ENCODE data around the gene SPR. TPM values are rescaled to one million over a fixed set of nuclear protein-coding genes. Genes with fewer than 3 reads are reported as not detected.

SPR gene
- total RNA-seq, 1 donor from 2014 or later, result 31.6 TPM

DNA sequence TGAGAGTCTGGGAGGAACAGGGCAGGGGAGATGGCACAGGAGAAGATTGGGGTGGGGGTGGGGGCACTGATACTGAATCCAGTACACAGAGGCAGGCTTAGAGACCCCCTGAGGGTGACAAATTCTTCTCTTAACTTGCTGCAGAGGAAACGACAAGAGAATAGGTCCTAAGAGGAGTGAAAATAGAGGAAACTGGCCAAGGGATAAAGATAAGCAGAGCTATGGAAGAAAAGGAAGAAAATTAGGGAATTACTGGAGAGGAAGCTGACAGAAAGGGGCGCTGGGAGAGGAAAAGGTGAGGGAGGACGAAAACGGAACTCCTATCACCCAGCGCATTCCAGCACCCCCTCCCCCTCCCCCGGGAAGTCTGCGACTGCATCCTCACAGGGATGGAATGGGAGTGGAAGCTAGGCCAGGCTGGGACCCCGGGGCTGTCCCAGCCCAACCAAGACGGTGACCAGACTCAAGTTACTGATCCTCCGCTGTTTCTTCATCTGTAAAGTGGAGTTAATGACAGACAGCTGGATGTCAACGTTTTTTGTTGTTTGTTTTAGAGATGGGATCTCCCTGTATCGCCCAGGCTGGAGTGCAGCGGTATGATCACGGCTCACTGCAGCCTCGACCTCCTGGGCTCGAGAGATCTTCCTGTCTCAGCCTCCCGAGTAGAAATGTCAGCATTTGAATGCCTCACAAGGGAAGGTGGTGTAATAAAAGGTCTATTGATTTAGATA is 27.5 kb downstream of the SPR start:
- no peak for DNase-seq (ENCODE audit: extremely low read depth, low read depth, low spot score)

GRCh38 chr2:72915320-72915906 is 28.2 kb downstream of the SPR start:
- DNase-seq (ENCODE audit: extremely low read depth, low read depth, low spot score), result no peak

- no peak for DNase-seq (ENCODE audit: extremely low read depth, low read depth, low spot score)
These were observed 28.9 kb downstream of the SPR start for GRCh38 chr2:72915907-72916742.

DNA sequence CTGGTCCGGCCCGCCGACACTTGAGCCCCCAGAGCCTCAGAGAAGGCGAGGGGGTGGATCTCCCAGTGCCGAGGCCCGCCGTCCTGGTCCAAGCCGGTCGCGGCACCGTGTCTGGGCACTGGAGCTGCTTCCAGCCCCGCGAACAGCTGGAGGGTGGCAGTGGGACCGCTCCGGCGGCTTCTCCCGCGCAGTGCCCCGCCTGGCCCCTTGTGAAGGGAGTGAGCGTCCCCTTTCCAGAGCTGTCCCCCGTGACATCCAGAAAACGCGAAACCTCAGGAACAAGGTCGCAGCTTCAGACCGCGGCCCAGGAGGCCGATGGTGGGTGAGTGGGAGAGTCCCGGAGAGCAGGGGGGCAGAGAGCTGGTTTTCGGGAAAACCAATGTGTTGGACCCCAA is 29.5 kb downstream of the SPR start:
- DNase-seq (ENCODE audit: extremely low read depth, low read depth, low spot score), result no peak

GRCh38 chr2:72917138-72917876 is 30.1 kb downstream of the SPR start, which contains the start of gene EMX1:
Gene EMX1 (plus strand): TSS chr2:72917519. CDS start chr2:72917853, 334 bp downstream.
- DNase-seq (ENCODE audit: extremely low read depth, low read depth, low spot score), result no peak

DNA sequence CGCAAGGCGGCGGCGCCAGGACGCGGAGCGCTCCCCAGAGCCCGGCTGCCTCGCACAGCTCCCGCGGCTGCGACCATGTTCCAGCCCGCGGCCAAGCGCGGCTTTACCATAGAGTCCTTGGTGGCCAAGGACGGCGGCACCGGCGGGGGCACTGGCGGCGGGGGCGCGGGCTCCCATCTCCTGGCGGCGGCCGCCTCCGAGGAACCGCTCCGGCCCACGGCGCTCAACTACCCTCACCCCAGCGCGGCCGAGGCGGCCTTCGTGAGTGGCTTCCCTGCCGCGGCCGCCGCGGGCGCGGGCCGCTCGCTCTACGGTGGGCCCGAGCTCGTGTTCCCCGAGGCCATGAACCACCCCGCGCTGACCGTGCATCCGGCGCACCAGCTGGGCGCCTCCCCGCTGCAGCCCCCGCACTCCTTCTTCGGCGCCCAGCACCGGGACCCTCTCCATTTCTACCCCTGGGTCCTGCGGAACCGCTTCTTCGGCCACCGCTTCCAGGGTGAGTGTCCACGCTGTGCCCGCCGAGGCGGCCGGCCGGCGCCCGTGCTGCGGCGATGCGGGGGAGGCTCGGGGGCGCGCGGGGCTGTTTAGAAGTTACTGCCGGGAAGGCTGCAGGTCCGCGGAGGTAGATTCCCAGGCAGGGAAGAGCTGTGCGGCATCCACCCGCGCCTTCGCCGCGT is 30.8 kb downstream of the SPR start:
- DNase-seq (ENCODE audit: extremely low read depth, low read depth, low spot score), result no peak

DNA sequence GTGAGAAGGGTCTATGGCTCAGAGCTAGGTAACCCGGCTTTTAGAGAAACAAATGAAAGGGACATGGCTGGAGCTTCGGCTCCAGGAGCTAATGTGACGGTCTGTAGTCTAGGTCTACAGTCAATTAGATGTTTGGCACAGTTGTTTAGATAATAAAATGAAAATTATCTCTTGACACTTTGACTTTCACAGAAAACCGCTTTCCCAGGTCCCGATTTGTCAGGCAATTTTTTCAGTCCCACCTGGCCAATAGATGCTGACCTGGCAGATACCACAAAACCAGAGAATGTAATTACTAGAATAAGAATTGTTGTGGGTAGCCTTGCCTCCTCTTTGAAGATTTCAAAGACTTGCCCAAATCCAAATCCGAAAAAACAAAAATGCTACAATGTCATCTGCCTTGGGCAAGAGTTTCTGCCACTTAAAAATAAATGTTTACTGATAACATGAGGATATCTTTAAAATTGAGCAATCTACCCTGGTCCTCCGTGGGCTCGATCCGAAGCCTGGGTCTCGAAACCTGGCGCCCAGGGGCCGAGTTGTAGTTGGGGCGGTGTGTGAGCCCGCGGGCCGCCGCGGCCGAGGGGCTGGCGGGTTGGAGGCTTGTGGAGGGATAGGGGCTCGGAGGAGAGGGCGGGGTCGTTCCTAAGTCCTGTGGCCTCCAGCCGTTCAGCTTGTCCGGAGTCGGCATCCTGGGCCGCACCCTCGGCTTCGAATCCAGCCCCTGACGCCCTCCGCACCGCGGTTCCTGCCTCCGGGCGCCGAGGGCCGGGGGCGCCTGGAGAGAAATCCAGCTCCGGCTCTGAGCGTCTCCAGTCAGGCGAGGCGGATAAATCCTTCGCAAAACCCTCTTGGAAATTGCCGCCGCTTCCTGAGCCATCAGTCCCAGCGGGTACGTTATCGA is 32.5 kb downstream of the SPR start:
- no peak for DNase-seq (ENCODE audit: extremely low read depth, low read depth, low spot score)

- DNase-seq (ENCODE audit: extremely low read depth, low read depth, low spot score), result no peak
These were observed 33.3 kb downstream of the SPR start for GRCh38 chr2:72920318-72921087.

DNA sequence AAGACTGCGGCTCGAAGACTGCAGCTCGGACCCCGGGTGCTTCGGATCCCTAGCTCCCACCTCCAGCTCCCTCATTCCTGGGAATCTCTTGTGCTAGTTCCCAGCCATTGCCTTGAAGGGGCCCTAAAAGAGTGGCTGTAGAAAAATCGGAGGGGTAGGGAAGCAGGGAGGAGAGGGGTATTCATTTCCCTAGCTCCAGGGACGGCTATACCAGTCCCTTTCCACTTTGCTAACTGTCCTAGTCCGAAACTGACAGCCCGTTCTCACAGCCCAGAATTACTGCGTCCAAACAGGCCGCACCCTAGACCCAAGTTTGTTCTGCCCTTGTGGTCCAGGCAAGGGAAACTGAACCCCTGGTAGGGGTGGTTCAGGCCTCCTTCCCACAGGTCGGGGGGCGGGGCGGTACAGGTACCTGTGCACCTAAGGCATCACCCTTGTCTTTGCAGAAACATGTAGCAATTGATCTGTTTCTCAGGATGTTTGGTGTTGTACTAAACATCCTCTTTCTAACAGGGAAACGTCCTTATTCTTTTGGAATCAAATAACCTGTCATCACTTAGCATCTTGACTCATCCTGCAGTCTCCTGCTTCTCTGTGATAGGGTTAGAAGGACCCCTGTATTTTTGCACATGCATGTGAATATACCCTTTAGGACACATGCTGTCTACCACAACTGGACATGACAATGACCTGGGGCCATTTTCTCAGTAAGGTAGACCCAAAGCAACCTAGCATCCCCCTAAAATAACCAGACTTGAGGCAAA is 34.1 kb downstream of the SPR start:
- DNase-seq (ENCODE audit: extremely low read depth, low read depth, low spot score), result no peak

- no peak for DNase-seq (ENCODE audit: extremely low read depth, low read depth, low spot score)
These were observed 34.6 kb downstream of the SPR start for GRCh38 chr2:72921853-72922252.

- DNase-seq (ENCODE audit: extremely low read depth, low read depth, low spot score), result no peak
These were observed 36.7 kb downstream of the SPR start for GRCh38 chr2:72923833-72924352.

DNA sequence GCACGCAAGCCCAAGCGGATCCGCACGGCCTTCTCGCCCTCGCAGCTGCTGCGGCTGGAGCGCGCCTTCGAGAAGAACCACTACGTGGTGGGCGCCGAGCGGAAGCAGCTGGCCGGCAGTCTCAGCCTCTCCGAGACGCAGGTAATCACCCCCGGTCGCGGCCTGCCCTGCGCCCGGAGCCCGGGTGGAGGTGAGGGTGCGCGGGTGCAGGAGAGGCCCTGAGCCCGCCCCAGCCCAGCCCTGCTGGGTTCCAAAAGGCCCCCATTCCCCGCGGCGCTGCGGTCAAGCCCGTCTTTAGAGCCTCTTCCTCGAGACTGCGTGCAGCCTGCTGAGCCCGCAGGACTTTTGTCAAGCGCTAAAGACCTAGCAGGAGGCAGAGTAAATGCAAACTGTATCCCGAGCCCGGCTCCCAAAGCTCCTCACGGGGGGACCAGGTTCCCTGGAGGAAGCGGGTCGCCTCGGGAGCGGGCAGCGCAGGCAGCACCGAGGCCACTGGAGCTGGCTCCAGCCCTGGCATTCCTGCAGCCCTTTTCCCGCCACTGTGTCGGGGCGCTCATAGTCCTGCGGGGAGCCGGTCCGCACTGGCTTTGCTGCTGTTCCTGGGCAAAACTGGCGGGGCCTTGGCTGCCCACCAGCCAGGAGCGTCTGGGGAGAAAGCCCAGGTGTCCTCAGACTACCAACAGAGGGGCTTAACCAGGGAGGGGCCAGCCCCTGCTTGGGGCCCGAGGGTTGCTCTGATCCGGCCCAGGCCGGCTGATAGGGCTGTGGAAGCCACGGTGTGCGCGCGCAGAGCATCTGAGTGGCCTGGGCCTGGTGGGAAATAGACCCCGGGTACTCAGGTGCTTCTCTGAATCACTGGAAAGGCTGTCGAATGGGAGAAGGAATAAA is 37.4 kb downstream of the SPR start:
- DNase-seq (ENCODE audit: extremely low read depth, low read depth, low spot score), result no peak

- DNase-seq (ENCODE audit: extremely low read depth, low read depth, low spot score), result no peak
These were observed 38.2 kb downstream of the SPR start for GRCh38 chr2:72925328-72925943.

DNA sequence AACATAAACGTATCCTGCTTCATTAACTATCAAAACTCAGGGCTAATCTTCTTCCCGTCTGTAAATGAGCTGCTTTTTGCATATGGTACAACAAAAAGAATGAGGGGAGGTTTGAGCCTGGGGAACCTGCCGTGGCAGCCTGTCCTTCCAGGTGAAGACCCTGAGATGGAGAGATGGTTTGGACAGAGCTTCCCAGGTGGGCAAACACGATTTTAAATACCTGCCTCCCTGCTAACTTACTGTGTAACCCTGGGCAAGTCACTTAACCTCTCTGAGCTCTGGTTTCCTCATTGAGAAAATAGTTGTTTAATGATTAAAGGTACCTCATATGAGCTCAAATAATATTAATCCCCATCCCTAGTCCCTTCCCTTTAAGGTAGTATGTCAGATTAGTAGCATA is 39.2 kb downstream of the SPR start:
- no peak for DNase-seq (ENCODE audit: extremely low read depth, low read depth, low spot score)

DNA sequence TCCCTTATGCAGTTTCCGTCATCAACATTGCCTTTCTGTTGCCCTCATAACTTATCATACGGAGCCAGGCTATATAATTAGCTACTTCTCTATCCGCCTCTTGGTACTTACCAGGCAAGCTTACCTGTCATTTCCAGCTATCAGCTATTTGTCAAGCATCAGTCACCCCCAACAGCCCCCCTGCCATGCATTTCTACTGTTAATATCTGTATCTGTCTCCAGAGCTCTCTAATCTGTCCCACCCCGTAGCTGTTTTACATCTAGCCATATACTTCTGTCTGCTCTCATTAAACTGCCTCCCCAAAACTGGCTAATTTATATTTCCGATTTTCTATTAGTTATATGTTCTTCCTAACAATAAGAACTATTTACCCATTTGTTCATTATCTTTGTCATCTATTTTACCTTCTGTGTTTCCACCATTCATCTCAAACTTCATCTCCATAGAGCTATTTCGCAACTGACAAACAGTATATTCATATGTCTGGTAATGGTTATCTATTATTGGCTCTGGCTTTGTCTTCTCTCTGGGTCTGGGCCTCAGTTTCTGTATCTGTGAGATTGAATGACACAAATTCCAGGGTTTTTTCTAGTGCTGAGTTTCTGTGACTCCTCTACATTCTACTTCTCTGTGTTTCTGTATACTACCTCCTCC is 39.7 kb downstream of the SPR start:
- DNase-seq (ENCODE audit: extremely low read depth, low read depth, low spot score), result no peak
